Nephron (organoid): ENCODE data around the gene COL4A5.

Experiments
- H3K27ac Mint-ChIP-seq, 3 experiments: 2 replicates each; pipeline ENCODE4 v1.8.0; 2020; ENCODE audit warnings: mixed read lengths in 3 of 3, mild to moderate bottlenecking in 2 of 3, moderate library complexity in 1 of 3
- H3K27me3 Mint-ChIP-seq: 2 replicates; pipeline ENCODE4 v1.8.0; 2021; ENCODE audit warnings: low read depth, mild to moderate bottlenecking, moderate library complexity, mixed read lengths
- H3K36me3 Mint-ChIP-seq: 2 replicates; pipeline ENCODE4 v1.8.0; 2020; ENCODE audit warnings: low read depth, mixed read lengths
- H3K4me1 Mint-ChIP-seq: 2 replicates; pipeline ENCODE4 v1.8.0; 2020; ENCODE audit warnings: mixed read lengths
- H3K4me3 Mint-ChIP-seq, 3 experiments: 2 replicates each; pipeline ENCODE4 v1.8.0; 2020; ENCODE audit warnings: mild to moderate bottlenecking in 3 of 3, mixed read lengths in 3 of 3, moderate library complexity in 2 of 3
- H3K9me3 Mint-ChIP-seq: 2 replicates; pipeline ENCODE4 v1.8.0; 2020; ENCODE audit warnings: mixed read lengths
- TF ChIP-seq, protein P1 (sequence below), 3 experiments: fragments of 200-600 bp; sonication (generic); IDR thresholded peaks; one replicate each; pipeline ENCODE4 v1.5.0; 2021; ENCODE audit warnings: antibody characterized with exemption in 3 of 3; ENCODE audit not compliant: unreplicated experiment in 3 of 3

COL4A5 gene

DNA sequence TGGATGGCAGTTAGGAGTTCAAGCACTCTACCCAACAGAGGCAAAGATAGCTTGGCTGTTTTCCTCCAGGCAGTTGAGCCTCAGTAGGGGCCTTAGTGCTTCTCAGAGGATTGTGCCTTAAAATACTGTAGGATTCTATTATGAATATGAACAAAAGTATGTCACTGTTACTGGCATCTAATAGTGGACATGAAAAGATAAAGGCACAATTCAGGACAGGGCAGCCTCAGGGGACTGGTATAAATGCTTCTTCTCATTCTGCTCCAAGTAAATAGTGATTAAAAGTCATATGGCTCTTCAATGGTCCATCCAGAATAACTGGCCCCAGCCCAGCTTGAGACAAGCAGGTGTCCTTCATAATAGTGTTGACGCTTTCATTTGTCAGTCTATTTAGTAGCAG, 19.2 kb upstream of the COL4A5 start:
- Mint-ChIP-seq H3K9me3 (no peaks in the 10 kb centered on the region), H3K36me3 (no peaks in the 10 kb centered on the region), H3K4me3 (no peak overlapping the region), H3K27ac (no peak overlapping the region), H3K4me1 (peaks cover 16% of the 10 kb centered on the region), H3K27me3 (no peaks in the 10 kb centered on the region)
- TF ChIP-seq, protein P1, sequence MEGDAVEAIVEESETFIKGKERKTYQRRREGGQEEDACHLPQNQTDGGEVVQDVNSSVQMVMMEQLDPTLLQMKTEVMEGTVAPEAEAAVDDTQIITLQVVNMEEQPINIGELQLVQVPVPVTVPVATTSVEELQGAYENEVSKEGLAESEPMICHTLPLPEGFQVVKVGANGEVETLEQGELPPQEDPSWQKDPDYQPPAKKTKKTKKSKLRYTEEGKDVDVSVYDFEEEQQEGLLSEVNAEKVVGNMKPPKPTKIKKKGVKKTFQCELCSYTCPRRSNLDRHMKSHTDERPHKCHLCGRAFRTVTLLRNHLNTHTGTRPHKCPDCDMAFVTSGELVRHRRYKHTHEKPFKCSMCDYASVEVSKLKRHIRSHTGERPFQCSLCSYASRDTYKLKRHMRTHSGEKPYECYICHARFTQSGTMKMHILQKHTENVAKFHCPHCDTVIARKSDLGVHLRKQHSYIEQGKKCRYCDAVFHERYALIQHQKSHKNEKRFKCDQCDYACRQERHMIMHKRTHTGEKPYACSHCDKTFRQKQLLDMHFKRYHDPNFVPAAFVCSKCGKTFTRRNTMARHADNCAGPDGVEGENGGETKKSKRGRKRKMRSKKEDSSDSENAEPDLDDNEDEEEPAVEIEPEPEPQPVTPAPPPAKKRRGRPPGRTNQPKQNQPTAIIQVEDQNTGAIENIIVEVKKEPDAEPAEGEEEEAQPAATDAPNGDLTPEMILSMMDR (IDR thresholded peaks at IDR 0.05; ENCODE audit: unreplicated experiment in 3 of 3) = no peak

- Mint-ChIP-seq H3K36me3 (peaks cover 4% of the 10 kb centered on the region), H3K4me3 (no peak overlapping the region), H3K27ac (no peak overlapping the region), H3K4me1 (no peaks in the 10 kb centered on the region), H3K27me3 (no peaks in the 10 kb centered on the region), H3K9me3 (no peaks in the 10 kb centered on the region)
- TF ChIP-seq, protein P1 (IDR thresholded peaks at IDR 0.05; ENCODE audit: unreplicated experiment in 3 of 3) = no peak
Measured at GRCh38 chrX:108426262-108426661, 13.4 kb upstream of the COL4A5 start.

DNA sequence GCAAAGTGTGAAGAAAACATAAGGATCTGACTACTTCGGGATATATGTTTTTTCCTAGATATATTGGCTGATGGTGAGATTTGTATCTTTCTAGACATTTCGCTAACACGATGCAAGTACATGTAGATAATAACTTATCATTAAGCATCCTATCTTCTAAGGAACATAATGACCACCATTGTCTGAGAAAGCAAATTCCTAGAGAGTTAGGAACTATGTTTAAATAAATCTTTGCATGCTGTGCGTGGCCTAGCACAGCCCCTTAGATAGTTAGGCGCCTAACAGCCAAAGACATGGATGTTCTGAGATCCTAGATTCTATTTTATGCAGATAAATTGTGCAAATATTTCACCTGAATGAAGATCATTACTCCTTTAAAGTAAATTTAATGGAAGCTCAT, 4.4 kb upstream of the COL4A5 start:
- peak overlapping the region in 1 of 3 experiments; percentile 9 for H3K27ac Mint-ChIP-seq
- H3K9me3 Mint-ChIP-seq = no peaks in the 10 kb centered on the region
- TF ChIP-seq, protein P1 (IDR thresholded peaks at IDR 0.05; ENCODE audit: unreplicated experiment in 3 of 3) = no peak

GRCh38 chrX:108437349-108438109, 2.1 kb upstream of the COL4A5 start:
- no peaks in the 10 kb centered on the region for H3K9me3 Mint-ChIP-seq
- H3K27me3 Mint-ChIP-seq = peaks cover 3% of the 10 kb centered on the region
- H3K4me1 Mint-ChIP-seq = peaks cover 34% of the 10 kb centered on the region
- H3K36me3 Mint-ChIP-seq = peaks cover 5% of the 10 kb centered on the region
- peak overlapping the region; percentile 6 to 97 (median 61) for H3K27ac Mint-ChIP-seq
- TF ChIP-seq, protein P1 (IDR thresholded peaks at IDR 0.05; ENCODE audit: unreplicated experiment in 3 of 3) = no peak
- H3K4me3 Mint-ChIP-seq = peak overlapping the region; percentile 79 to 97 (median 93)

More for the DNA sequence above, 4.4 kb upstream of the COL4A5 start:
- H3K27me3 Mint-ChIP-seq = peaks cover 3% of the 10 kb centered on the region
- H3K4me3 Mint-ChIP-seq = peak overlapping the region in 1 of 3 experiments; percentile 66
- peaks cover under 1% of the 10 kb centered on the region for H3K36me3 Mint-ChIP-seq
- peaks cover 28% of the 10 kb centered on the region for H3K4me1 Mint-ChIP-seq

DNA sequence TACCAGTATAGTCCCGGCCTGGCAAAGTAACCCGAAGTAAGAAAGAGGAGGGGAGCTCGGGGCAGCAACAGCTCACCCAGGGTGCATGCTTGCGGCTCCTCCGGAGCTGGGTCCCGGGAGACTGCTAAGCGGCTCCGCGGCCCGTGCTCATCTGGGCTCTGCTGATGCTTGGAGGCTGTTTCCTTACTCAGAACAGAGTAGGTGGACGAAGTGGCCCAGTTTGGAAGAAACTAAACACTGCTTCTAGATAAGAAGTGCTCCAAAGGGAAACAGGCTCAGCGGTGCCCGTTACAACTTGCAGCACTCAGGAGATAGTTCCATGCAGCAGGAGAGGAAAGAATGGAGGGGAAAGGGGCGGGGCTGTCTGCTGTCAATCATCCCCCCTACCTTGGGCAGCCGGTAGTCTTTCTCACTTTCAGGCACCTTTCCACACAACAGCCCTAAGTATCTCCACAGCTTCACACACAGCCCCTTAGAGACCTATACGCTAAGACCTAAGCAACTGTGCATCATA, 1.5 kb upstream of the COL4A5 start, which contains the start of gene COL4A6:
Gene COL4A6 (minus strand): TSS at position 313 of the 514 bp plus-strand sequence. CDS start 226 bp downstream, at position 87.
- TF ChIP-seq, protein P1 (IDR thresholded peaks at IDR 0.05; ENCODE audit: unreplicated experiment in 3 of 3) = no peak
- H3K27me3 Mint-ChIP-seq = peaks cover 3% of the 10 kb centered on the region
- H3K9me3 Mint-ChIP-seq = no peaks in the 10 kb centered on the region
- peaks cover 10% of the 10 kb centered on the region for H3K36me3 Mint-ChIP-seq
- peak within 1 kb of the TSS; percentile 97 to 99 (median 98) for H3K27ac Mint-ChIP-seq
- peak within 1 kb of the TSS; percentile 93 to 97 (median 94) for H3K4me3 Mint-ChIP-seq
- peaks cover 40% of the 10 kb centered on the region for H3K4me1 Mint-ChIP-seq
